Stomach (tissue), 9 donors: ENCODE results near the gene KY. TPM values are rescaled to one million over a fixed set of nuclear protein-coding genes. Genes with fewer than 3 reads are reported as not detected.

Experiments
- DNase-seq, 2 donors: peaks; one replicate each; pipeline versions ENCODE4 v3.0.0 to v3.0.0-alpha.2; 2013 to 2019
- H3K27ac ChIP-seq, 5 donors: fragments of 200-600 bp in 4 of 5; sonication (generic) in 4 of 5; one replicate each; pipeline ENCODE4 v1.5.1; 2013 to 2019; ENCODE audit warnings: mild to moderate bottlenecking in 1 of 5, moderate library complexity in 1 of 5
- H3K27me3 ChIP-seq, 3 donors: fragments of 200-600 bp; sonication (generic); one replicate each; pipeline ENCODE4 v1.5.1; 2017 to 2019; ENCODE audit warnings: mixed run types in 1 of 3
- H3K36me3 ChIP-seq, 4 donors: fragments of 200-600 bp; sonication (generic); 1 replicate in 3 of 4; 2 replicates in 1 of 4; pipeline ENCODE4 v1.5.1; 2016 to 2019
- H3K4me1 ChIP-seq, 4 donors: fragments of 200-600 bp; sonication (generic); one replicate each; pipeline ENCODE4 v1.5.1; 2016 to 2019
- H3K4me3 ChIP-seq, 4 donors: fragments of 200-600 bp; sonication (generic) in 3 of 4; one replicate each; pipeline ENCODE4 v1.5.1; 2016 to 2019; ENCODE audit warnings: mild to moderate bottlenecking in 1 of 4
- H3K9me3 ChIP-seq, 4 donors: fragments of 200-600 bp; sonication (generic); one replicate each; pipeline ENCODE4 v1.5.1; 2016 to 2019
- EP300 ChIP-seq: sonication (generic); formaldehyde crosslinking; IDR thresholded peaks from one replicate; pipeline ENCODE4 v1.6.1; 2017; ENCODE audit warnings: antibody characterized with exemption
- POLR2A ChIP-seq, 4 donors: fragments of 450-650 bp; IDR thresholded peaks; one replicate each; pipeline ENCODE4 v1.6.1; 2016; ENCODE audit warnings: antibody characterized with exemption in 4 of 4, control low read depth in 2 of 4, mild to moderate bottlenecking in 1 of 4, moderate library complexity in 1 of 4
- POLR2AphosphoS5 ChIP-seq, 3 donors: sonication (generic); formaldehyde crosslinking; IDR thresholded peaks; one replicate each; pipeline ENCODE4 v1.6.1; 2016; ENCODE audit warnings: antibody characterized with exemption in 3 of 3
- WGBS, 5 donors: extraction: QIAGEN DNeasy Blood & Tissue Kit in 3 of 5; methylation state at CpG; one replicate each; pipeline versions ENCODE4 v1.1.5 to v1.1.7; 2013 to 2018; 5-methylcytosine and 5-hydroxymethylcytosine counted together
- intact Hi-C: fragments of 100-400 bp; cut with DNase I; formaldehyde crosslinking; loops from one replicate; pipeline ENCODE4 v1.15.1; 2023; ENCODE audit warnings: low total_unique reads
- polyA plus RNA-seq, 3 donors: library from polyadenylated mRNA; stranded (reverse); fragments of 200-250 nt; gene quantifications; one replicate each; pipeline ENCODE4 v1.2.3, GENCODE V29; 2013
- total RNA-seq, 5 donors: library from RNA; depleted of rRNA; stranded (reverse); fragments of >200 nt; gene quantifications; one replicate each; pipeline versions ENCODE4 v1.1.0 to v1.2.3, GENCODE V29; 2014 to 2016
- TF ChIP-seq, protein P1 (sequence below), 7 experiments: fragments of 450-650 bp in 4 of 7; fragments of 200-600 bp in 3 of 7; sonication (generic) in 3 of 7; IDR thresholded peaks; one replicate each; pipeline ENCODE4 v1.5.1; 2016 to 2019; ENCODE audit warnings: antibody characterized with exemption in 7 of 7, control low read depth in 2 of 7, mild to moderate bottlenecking in 1 of 7
- donor health status: healthy with polysubstance abuse.
- donor health status: Bipolar disorder and iron deficiency.
- donor health status: healthy.

The KY gene
- total and polyA plus RNA-seq, 8 donors = 0.12 to 3.6 (median 0.31) TPM; not detected in 3

DNA sequence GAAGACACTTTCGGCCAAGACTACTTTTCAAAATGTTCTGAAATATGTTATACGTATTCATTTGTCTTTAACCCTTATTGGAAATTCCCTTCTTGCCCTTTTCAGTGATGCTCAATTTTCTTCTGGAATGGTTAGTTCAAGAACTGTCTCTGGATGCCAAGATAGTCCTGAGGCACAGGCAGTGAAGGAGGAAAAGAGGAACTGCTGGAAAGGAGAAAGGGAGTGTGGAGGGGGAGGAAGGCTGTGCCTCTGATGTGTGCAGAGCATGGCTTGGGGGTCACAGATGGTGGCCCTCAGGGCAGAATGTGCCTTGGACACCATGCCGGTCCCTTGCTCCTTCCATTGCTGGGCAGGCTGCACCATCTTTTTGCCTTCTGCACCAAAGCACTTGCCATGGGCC is 91.2 kb downstream of the KY start:
- peaks cover 0 to 53% (median 46%) of the 10 kb centered on the region in 4 donors for H3K36me3 ChIP-seq
- H3K9me3 ChIP-seq = no peaks in the 10 kb centered on the region
- intact Hi-C loops = no loop called here
- H3K27me3 ChIP-seq = no peaks in the 10 kb centered on the region
- no peak for TF ChIP-seq EP300
- TF ChIP-seq POLR2A (IDR thresholded peaks at IDR 0.05) = no peak
- no peak for TF ChIP-seq POLR2AphosphoS5 (IDR thresholded peaks at IDR 0.05)
- TF ChIP-seq, protein P1, sequence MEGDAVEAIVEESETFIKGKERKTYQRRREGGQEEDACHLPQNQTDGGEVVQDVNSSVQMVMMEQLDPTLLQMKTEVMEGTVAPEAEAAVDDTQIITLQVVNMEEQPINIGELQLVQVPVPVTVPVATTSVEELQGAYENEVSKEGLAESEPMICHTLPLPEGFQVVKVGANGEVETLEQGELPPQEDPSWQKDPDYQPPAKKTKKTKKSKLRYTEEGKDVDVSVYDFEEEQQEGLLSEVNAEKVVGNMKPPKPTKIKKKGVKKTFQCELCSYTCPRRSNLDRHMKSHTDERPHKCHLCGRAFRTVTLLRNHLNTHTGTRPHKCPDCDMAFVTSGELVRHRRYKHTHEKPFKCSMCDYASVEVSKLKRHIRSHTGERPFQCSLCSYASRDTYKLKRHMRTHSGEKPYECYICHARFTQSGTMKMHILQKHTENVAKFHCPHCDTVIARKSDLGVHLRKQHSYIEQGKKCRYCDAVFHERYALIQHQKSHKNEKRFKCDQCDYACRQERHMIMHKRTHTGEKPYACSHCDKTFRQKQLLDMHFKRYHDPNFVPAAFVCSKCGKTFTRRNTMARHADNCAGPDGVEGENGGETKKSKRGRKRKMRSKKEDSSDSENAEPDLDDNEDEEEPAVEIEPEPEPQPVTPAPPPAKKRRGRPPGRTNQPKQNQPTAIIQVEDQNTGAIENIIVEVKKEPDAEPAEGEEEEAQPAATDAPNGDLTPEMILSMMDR (IDR thresholded peaks at IDR 0.05) = no peak
- no peak overlapping the region for H3K27ac ChIP-seq
- no peak for DNase-seq
- H3K4me1 ChIP-seq = no peaks in the 10 kb centered on the region
- no peak overlapping the region for H3K4me3 ChIP-seq
- 93 to 97% (median 95%) methylated on average over 3 of the region's 3 CpGs for WGBS, 5 donors

Other genes starting within 250 kb of the KY start
- gene ANAPC13, start 165.0 kb downstream of the KY start, total RNA-seq = 10 to 100 TPM in 4 of 5 donors, 1 to 10 TPM in 1; 3.2 to 73.3 (median 29.9) TPM
- gene ANAPC13, start 165.0 kb downstream of the KY start, polyA plus RNA-seq = 100 to 1,000 TPM in 1 of 3 donors, 10 to 100 TPM in 2; 57.6 to 130 (median 85.4) TPM
- 100 to 1,000 TPM in 1 of 5 donors, 10 to 100 TPM in 3, 1 to 10 TPM in 1; 8.1 to 104 (median 47.4) TPM for gene CEP63, start 165.0 kb downstream of the KY start, total RNA-seq
- gene CEP63, start 165.0 kb downstream of the KY start, polyA plus RNA-seq = 10 to 100 TPM; 12.8 to 16.3 (median 14.7) TPM
- 1 to 10 TPM in 2 of 5 donors, under 1 TPM in 1, not detected in 2; 0.73 to 2.3 (median 1.3) TPM for gene EPHB1, start 144.2 kb upstream of the KY start, total RNA-seq
- under 1 TPM in 1 of 3 donors, not detected in 2; 0.13 TPM for gene EPHB1, start 144.2 kb upstream of the KY start, polyA plus RNA-seq